Transverse colon (tissue), 4 donors: ENCODE results near the gene SEL1L. TPM values are rescaled to one million over a fixed set of nuclear protein-coding genes. Genes with fewer than 3 reads are reported as not detected.

Experiments used
- DNase-seq: peaks from one replicate; pipeline ENCODE4 v3.0.0-alpha.2; 2019
- H3K27ac ChIP-seq, 4 donors: fragments of 200-600 bp; sonication (generic); 2 replicates each; pipeline ENCODE4 v1.5.1; 2016 to 2018; ENCODE audit warnings: inconsistent platforms in 4 of 4
- H3K27me3 ChIP-seq: fragments of 200-600 bp; sonication (generic); 2 replicates; pipeline ENCODE4 v1.5.1; 2017; ENCODE audit warnings: inconsistent platforms
- H3K36me3 ChIP-seq, 4 donors: fragments of 200-600 bp; sonication (generic); 2 replicates each; pipeline ENCODE4 v1.5.1; 2017 to 2019; ENCODE audit warnings: inconsistent platforms in 4 of 4
- H3K4me1 ChIP-seq, 4 donors: fragments of 200-600 bp; sonication (generic); 2 replicates each; pipeline ENCODE4 v1.5.1; 2017 to 2020; ENCODE audit warnings: inconsistent platforms in 4 of 4
- H3K4me3 ChIP-seq, 4 donors: fragments of 200-600 bp; sonication (generic); 1 replicate in 1 of 4; 2 replicates in 3 of 4; pipeline versions ENCODE4 v1.5.1 to v1.6.1; 2017 to 2019; ENCODE audit warnings: inconsistent platforms in 4 of 4
- H3K9me3 ChIP-seq, 2 donors: fragments of 200-600 bp; sonication (generic); 2 replicates each; pipeline ENCODE4 v1.5.1; 2017 to 2019; ENCODE audit warnings: inconsistent platforms in 2 of 2
- EP300 ChIP-seq: sonication (generic); formaldehyde crosslinking; IDR thresholded peaks from one replicate; pipeline ENCODE4 v1.6.1; 2017; ENCODE audit warnings: antibody characterized with exemption, low read depth
- POLR2A ChIP-seq: fragments of 450-650 bp; IDR thresholded peaks from one replicate; pipeline ENCODE4 v1.6.1; 2016; ENCODE audit warnings: antibody characterized with exemption, mild to moderate bottlenecking, moderate library complexity
- POLR2AphosphoS5 ChIP-seq, 3 donors: sonication (generic); formaldehyde crosslinking; IDR thresholded peaks; one replicate each; pipeline ENCODE4 v1.6.1; 2016; ENCODE audit warnings: antibody characterized with exemption in 3 of 3
- WGBS, 2 donors: methylation state at CpG; one replicate each; pipeline ENCODE4 v1.1.5; 2018; ENCODE audit warnings: low coverage in 1 of 2; 5-methylcytosine and 5-hydroxymethylcytosine counted together
- in situ Hi-C, 4 donors: fragments of 200-750 bp; cut with MboI; loops; one replicate each; pipeline versions ENCODE4 v1.15.0 to v1.15.1; 2017; ENCODE audit warnings: low sequenced_read_pairs in 3 of 4, low pct_ligation_motif_present in 1 of 4, low pct_unique_long_range_greater_than_20kb in 1 of 4
- intact Hi-C: fragments of 100-400 bp; cut with DNase I; formaldehyde crosslinking; loops from one replicate; pipeline ENCODE4 v1.15.1; 2023; ENCODE audit warnings: low total_unique reads
- total RNA-seq, 4 donors: library from RNA; depleted of rRNA; stranded (reverse); fragments of >200 nt; gene quantifications; one replicate each; pipeline ENCODE4 v1.1.0, GENCODE V29; 2016
- TF ChIP-seq, protein P1 (sequence below), 5 experiments: fragments of 200-600 bp in 3 of 5; fragments of 450-650 bp in 2 of 5; sonication (generic) in 3 of 5; IDR thresholded peaks; 1 replicate in 2 of 5; 2 replicates in 3 of 5; pipeline ENCODE4 v1.5.1; 2016 to 2017; ENCODE audit warnings: antibody characterized with exemption in 5 of 5, inconsistent platforms in 3 of 5, mild to moderate bottlenecking in 2 of 5, moderate library complexity in 1 of 5

Gene SEL1L
- total RNA-seq, 4 donors from 2014 or later: 29.5 to 64.8 (median 43.5) TPM

DNA sequence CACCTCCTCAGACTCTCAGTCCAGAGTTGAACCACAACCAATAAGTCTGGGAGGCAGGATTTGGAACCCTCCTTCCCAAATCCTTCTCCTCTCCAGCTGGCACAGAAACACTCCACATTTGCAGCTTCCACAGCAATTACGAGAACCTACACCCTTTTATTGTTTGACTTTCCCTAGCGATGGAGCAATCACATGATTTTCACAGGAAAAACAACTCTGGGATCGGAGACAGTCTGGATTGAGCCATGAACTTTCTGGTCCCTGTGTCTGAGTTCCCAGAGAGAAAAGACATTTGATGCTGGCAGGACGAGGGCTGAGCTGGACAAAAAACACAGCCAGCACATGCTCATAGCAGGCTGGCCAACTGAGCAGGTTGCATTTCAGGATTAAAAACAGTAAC lies 84.5 kb downstream of the SEL1L start:
- Histone ChIP-seq H3K27me3 (no peaks in the 10 kb centered on the region), H3K9me3 (no peaks in the 10 kb centered on the region), H3K27ac (peak overlapping the region in 1 of 4 donors; percentile 14), H3K4me3 (no peak overlapping the region), H3K36me3 (no peaks in the 10 kb centered on the region), H3K4me1 (peaks cover 0 to 16% (median 5%) of the 10 kb centered on the region in 4 donors)
- intact Hi-C loops: no loop called here
- WGBS, 2 donors: 26% methylated on average over 4 of the region's 4 CpGs; no CpG with 5 or more reads in 1 of the 2 donors
- in situ Hi-C loops: loop anchor here in 1 of 4 donors (10.0 kb wide), 1 partner anchor 174 kb away; no protein-coding TSS in a partner anchor
- TF ChIP-seq, protein P1, sequence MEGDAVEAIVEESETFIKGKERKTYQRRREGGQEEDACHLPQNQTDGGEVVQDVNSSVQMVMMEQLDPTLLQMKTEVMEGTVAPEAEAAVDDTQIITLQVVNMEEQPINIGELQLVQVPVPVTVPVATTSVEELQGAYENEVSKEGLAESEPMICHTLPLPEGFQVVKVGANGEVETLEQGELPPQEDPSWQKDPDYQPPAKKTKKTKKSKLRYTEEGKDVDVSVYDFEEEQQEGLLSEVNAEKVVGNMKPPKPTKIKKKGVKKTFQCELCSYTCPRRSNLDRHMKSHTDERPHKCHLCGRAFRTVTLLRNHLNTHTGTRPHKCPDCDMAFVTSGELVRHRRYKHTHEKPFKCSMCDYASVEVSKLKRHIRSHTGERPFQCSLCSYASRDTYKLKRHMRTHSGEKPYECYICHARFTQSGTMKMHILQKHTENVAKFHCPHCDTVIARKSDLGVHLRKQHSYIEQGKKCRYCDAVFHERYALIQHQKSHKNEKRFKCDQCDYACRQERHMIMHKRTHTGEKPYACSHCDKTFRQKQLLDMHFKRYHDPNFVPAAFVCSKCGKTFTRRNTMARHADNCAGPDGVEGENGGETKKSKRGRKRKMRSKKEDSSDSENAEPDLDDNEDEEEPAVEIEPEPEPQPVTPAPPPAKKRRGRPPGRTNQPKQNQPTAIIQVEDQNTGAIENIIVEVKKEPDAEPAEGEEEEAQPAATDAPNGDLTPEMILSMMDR (IDR thresholded peaks at IDR 0.05): no peak
- no peak for TF ChIP-seq POLR2A
- TF ChIP-seq POLR2AphosphoS5 (IDR thresholded peaks at IDR 0.05): no peak
- TF ChIP-seq EP300: no peak
- DNase-seq: no peak

GRCh38 chr14:81447021-81447764 lies 86.5 kb downstream of the SEL1L start:
- H3K4me1 ChIP-seq: peaks cover 0 to 13% (median 5%) of the 10 kb centered on the region in 4 donors
- H3K27ac ChIP-seq: no peak overlapping the region
- intact Hi-C loops (no loop called here), in situ Hi-C loops (loop anchor here in 1 of 4 donors (10.0 kb wide), 1 partner anchor 172 kb away; no protein-coding TSS in a partner anchor)
- peaks cover 2% of the 10 kb centered on the region for H3K27me3 ChIP-seq
- H3K4me3 ChIP-seq: no peak overlapping the region
- no peaks in the 10 kb centered on the region for H3K9me3 ChIP-seq
- DNase-seq: no peak
- TF ChIP-seq POLR2A (no peak), POLR2AphosphoS5 (IDR thresholded peaks at IDR 0.05) (no peak), EP300 (no peak)
- TF ChIP-seq, protein P1 (IDR thresholded peaks at IDR 0.05): no peak
- no peaks in the 10 kb centered on the region for H3K36me3 ChIP-seq
- WGBS, 2 donors: 44 to 81% methylated on average over 1 to 3 of the region's 3 CpGs

GRCh38 chr14:81446279-81447007 lies 87.2 kb downstream of the SEL1L start:
- no peak for DNase-seq
- 80 to 89% methylated on average over 1 to 9 of the region's 9 CpGs for WGBS, 2 donors
- no peak overlapping the region for H3K4me3 ChIP-seq
- no peaks in the 10 kb centered on the region for H3K36me3 ChIP-seq
- in situ Hi-C loops (loop anchor here in 1 of 4 donors (10.0 kb wide), 1 partner anchor 172 kb away; no protein-coding TSS in a partner anchor), intact Hi-C loops (no loop called here)
- H3K27ac ChIP-seq: no peak overlapping the region
- H3K27me3 ChIP-seq: peaks cover 7% of the 10 kb centered on the region
- H3K9me3 ChIP-seq: no peaks in the 10 kb centered on the region
- peaks cover 0 to 13% (median 5%) of the 10 kb centered on the region in 4 donors for H3K4me1 ChIP-seq
- TF ChIP-seq POLR2A (no peak), POLR2AphosphoS5 (IDR thresholded peaks at IDR 0.05) (no peak)

DNA sequence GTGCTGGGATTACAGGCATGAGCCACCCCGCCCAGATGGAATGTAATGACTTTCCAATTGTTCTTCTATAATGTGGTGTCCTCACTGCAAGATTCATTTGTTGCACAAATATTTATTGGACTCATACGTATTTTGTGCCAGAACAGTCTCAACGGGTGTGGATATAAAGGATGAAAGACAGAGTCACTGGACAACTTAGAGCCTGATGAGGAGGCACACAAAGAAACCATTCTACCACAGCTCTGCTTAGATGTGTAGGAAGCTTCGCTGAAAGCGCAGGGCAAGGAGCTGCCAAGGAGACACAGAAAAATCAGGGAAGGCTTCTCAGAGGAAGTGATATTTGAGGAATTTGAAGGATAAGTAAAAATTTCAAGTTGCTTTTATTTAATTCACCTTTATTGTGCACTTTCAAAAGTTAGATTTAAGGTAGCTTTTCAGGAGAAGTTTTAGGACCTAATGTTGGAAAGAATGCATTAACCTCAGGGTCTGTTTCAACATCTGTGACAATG lies 92.0 kb downstream of the SEL1L start:
- no peak for DNase-seq
- peaks cover 21% of the 10 kb centered on the region for H3K27me3 ChIP-seq
- no peak overlapping the region for H3K27ac ChIP-seq
- no peaks in the 10 kb centered on the region for H3K36me3 ChIP-seq
- intact Hi-C loops: no loop called here
- in situ Hi-C loops: loop anchor here in 1 of 4 donors (10.0 kb wide), 1 partner anchor 167 kb away; no protein-coding TSS in a partner anchor
- WGBS, 2 donors: 53 to 76% methylated on average over 3 to 5 of the region's 5 CpGs
- no peak overlapping the region for H3K4me3 ChIP-seq
- H3K4me1 ChIP-seq: peaks cover 3 to 10% (median 5%) of the 10 kb centered on the region in 4 donors
- TF ChIP-seq POLR2A (no peak), EP300 (no peak), POLR2AphosphoS5 (IDR thresholded peaks at IDR 0.05) (no peak)
- TF ChIP-seq, protein P1 (IDR thresholded peaks at IDR 0.05): no peak
- H3K9me3 ChIP-seq: no peaks in the 10 kb centered on the region
